ENCODE results near the gene GPR139. TPM values are rescaled to one million over a fixed set of nuclear protein-coding genes. Genes with fewer than 3 reads are reported as not detected.

Gene GPR139
- total RNA-seq, 1 experiment from 2014 or later: not detected

DNA sequence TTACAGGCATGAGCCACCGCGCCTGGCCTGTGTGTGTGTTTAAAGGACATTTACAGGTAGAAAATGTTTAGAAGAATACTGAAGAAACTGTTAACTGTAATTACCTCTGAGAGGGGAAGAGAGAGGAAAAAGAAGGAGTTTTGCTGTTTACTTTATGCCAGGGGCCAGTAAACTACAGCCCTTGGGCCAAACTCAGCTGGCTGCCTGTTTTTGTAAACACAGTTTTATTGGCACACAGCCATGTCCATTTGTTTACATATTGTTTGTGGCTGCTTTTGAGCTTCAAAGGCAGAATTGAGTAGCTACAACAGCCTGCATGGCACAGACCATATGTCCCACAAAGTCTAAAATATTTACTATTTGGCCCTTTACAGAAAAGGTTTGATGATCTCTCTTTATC, 76.4 kb downstream of the GPR139 start:
- Histone ChIP-seq H3K9me3 (ENCODE audit: low read depth, low read length, poor library complexity, severe bottlenecking) (no peaks in the 10 kb centered on the region), H3K27me3 (replicated peaks; ENCODE audit: insufficient read depth, low read depth, low read length, poor library complexity) (peaks cover 3% of the 10 kb centered on the region), H3K36me3 (ENCODE audit: insufficient read depth, low read length, poor library complexity, severe bottlenecking) (no peaks in the 10 kb centered on the region), H3K4me3 (ENCODE audit: low read depth, low read length, poor library complexity, severe bottlenecking) (no peak overlapping the region), H3K27ac (ENCODE audit: low read depth, low read length, poor library complexity, severe bottlenecking) (no peak overlapping the region), H3K4me1 (ENCODE audit: insufficient read depth, low read length, poor library complexity, severe bottlenecking) (no peaks in the 10 kb centered on the region)
- no peak for DNase-seq (ENCODE audit: low spot score)
- TF ChIP-seq, protein P1, sequence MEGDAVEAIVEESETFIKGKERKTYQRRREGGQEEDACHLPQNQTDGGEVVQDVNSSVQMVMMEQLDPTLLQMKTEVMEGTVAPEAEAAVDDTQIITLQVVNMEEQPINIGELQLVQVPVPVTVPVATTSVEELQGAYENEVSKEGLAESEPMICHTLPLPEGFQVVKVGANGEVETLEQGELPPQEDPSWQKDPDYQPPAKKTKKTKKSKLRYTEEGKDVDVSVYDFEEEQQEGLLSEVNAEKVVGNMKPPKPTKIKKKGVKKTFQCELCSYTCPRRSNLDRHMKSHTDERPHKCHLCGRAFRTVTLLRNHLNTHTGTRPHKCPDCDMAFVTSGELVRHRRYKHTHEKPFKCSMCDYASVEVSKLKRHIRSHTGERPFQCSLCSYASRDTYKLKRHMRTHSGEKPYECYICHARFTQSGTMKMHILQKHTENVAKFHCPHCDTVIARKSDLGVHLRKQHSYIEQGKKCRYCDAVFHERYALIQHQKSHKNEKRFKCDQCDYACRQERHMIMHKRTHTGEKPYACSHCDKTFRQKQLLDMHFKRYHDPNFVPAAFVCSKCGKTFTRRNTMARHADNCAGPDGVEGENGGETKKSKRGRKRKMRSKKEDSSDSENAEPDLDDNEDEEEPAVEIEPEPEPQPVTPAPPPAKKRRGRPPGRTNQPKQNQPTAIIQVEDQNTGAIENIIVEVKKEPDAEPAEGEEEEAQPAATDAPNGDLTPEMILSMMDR (conservative IDR thresholded peaks at IDR 0.05; ENCODE audit: low read depth, low read length): no peak
- no peak for TF ChIP-seq EZH2 (IDR thresholded peaks at IDR 0.05; ENCODE audit: borderline replicate concordance, low read depth, low read length, poor library complexity, severe bottlenecking)
- ChIA-PET POLR2A (ENCODE audit: low non-redundant PET) (no interaction called here), CTCF (no interaction called here)
- BruUV-seq (replicated peaks): no TSS peak
- intact Hi-C loops (cut with micrococcal nuclease; ENCODE audit: unreplicated experiment): no loop called here

DNA sequence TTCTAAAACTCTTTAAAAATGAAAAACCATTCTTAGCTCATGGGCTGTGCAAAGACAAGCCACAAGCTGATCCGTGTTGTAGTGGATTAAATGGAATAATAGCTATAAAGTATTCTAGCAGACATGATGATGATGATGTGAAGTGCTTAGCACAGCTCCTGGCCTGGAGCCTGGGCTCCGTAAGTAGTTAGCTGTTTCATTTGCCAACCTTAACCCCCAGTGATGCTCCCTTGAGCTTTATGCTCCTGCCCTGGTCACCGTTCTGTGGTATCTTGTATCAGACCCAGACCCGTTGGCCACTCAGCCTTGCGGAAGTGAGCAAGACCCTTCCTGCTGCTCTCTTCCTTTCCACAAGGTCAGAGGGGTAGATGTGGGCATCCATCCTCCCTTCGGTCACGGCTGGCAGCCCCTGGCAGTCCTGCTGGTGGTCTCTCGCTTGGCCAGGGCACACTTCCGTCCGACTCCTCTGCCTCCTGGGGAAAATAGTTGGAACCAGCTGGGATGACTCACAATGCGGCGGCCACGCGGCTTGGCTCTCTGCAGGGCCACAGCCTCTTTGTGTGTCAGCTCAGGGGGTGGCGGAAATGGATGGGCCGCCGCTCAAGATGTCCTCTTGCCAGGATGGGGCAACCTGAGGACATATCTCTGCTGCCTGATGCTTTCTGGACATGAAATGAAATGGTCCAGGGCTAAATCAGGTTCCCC, 79.1 kb downstream of the GPR139 start:
- Histone ChIP-seq H3K4me3 (ENCODE audit: low read depth, low read length, poor library complexity, severe bottlenecking) (no peak overlapping the region), H3K36me3 (ENCODE audit: insufficient read depth, low read length, poor library complexity, severe bottlenecking) (no peaks in the 10 kb centered on the region), H3K27ac (ENCODE audit: low read depth, low read length, poor library complexity, severe bottlenecking) (no peak overlapping the region), H3K27me3 (replicated peaks; ENCODE audit: insufficient read depth, low read depth, low read length, poor library complexity) (peaks cover 3% of the 10 kb centered on the region), H3K4me1 (ENCODE audit: insufficient read depth, low read length, poor library complexity, severe bottlenecking) (no peaks in the 10 kb centered on the region), H3K9me3 (ENCODE audit: low read depth, low read length, poor library complexity, severe bottlenecking) (no peaks in the 10 kb centered on the region)
- TF ChIP-seq EZH2 (IDR thresholded peaks at IDR 0.05; ENCODE audit: borderline replicate concordance, low read depth, low read length, poor library complexity, severe bottlenecking): no peak
- POLR2A ChIA-PET (ENCODE audit: low non-redundant PET): no interaction called here
- intact Hi-C loops (cut with micrococcal nuclease; ENCODE audit: unreplicated experiment): no loop called here
- no TSS peak for BruUV-seq (replicated peaks)
- CTCF ChIA-PET: no interaction called here
- no peak for DNase-seq (ENCODE audit: low spot score)

- H3K36me3 ChIP-seq (ENCODE audit: insufficient read depth, low read length, poor library complexity, severe bottlenecking): no peaks in the 10 kb centered on the region
- BruUV-seq (replicated peaks): no TSS peak
- peaks cover 12% of the 10 kb centered on the region for H3K27me3 ChIP-seq (replicated peaks; ENCODE audit: insufficient read depth, low read depth, low read length, poor library complexity)
- no peak for DNase-seq (ENCODE audit: low spot score)
- CTCF ChIA-PET: interaction anchor here (0.6 kb wide), 1 partner anchor 84 kb away, joined by 3 read pairs; no protein-coding TSS in a partner anchor
- TF ChIP-seq EZH2 (IDR thresholded peaks at IDR 0.05; ENCODE audit: borderline replicate concordance, low read depth, low read length, poor library complexity, severe bottlenecking): no peak
- TF ChIP-seq, protein P1 (conservative IDR thresholded peaks at IDR 0.05; ENCODE audit: low read depth, low read length): no peak
- H3K4me1 ChIP-seq (ENCODE audit: insufficient read depth, low read length, poor library complexity, severe bottlenecking): no peaks in the 10 kb centered on the region
- H3K4me3 ChIP-seq (ENCODE audit: low read depth, low read length, poor library complexity, severe bottlenecking): no peak overlapping the region
- intact Hi-C loops (cut with micrococcal nuclease; ENCODE audit: unreplicated experiment): no loop called here
- POLR2A ChIA-PET (ENCODE audit: low non-redundant PET): no interaction called here
- H3K27ac ChIP-seq (ENCODE audit: low read depth, low read length, poor library complexity, severe bottlenecking): no peak overlapping the region
- H3K9me3 ChIP-seq (ENCODE audit: low read depth, low read length, poor library complexity, severe bottlenecking): no peaks in the 10 kb centered on the region
These were observed 82.1 kb downstream of the GPR139 start for GRCh38 chr16:19991614-19992013.

GRCh38 chr16:19984135-19984534, 89.6 kb downstream of the GPR139 start:
- Histone ChIP-seq H3K4me3 (ENCODE audit: low read depth, low read length, poor library complexity, severe bottlenecking) (no peak overlapping the region), H3K9me3 (ENCODE audit: low read depth, low read length, poor library complexity, severe bottlenecking) (no peaks in the 10 kb centered on the region), H3K36me3 (ENCODE audit: insufficient read depth, low read length, poor library complexity, severe bottlenecking) (no peaks in the 10 kb centered on the region), H3K27me3 (replicated peaks; ENCODE audit: insufficient read depth, low read depth, low read length, poor library complexity) (peaks cover 27% of the 10 kb centered on the region), H3K4me1 (ENCODE audit: insufficient read depth, low read length, poor library complexity, severe bottlenecking) (no peaks in the 10 kb centered on the region), H3K27ac (ENCODE audit: low read depth, low read length, poor library complexity, severe bottlenecking) (no peak overlapping the region)
- BruUV-seq (replicated peaks): no TSS peak
- ChIA-PET POLR2A (ENCODE audit: low non-redundant PET) (no interaction called here), CTCF (no interaction called here)
- no peak for DNase-seq (ENCODE audit: low spot score)
- intact Hi-C loops (cut with micrococcal nuclease; ENCODE audit: unreplicated experiment): no loop called here
- TF ChIP-seq, protein P1 (conservative IDR thresholded peaks at IDR 0.05; ENCODE audit: low read depth, low read length): no peak
- no peak for TF ChIP-seq EZH2 (IDR thresholded peaks at IDR 0.05; ENCODE audit: borderline replicate concordance, low read depth, low read length, poor library complexity, severe bottlenecking)
